GM11168 (cell line): Measurements from ENCODE around the gene ALG11.
"Not testable (repeated sequence)": the region's sequence is repeated elsewhere in the genome, so short reads cannot be mapped to it uniquely, and the experiment has no call there.

Source experiments
- in situ Hi-C: fragments of 300-500 bp; cut with MboI; formaldehyde crosslinking; loops from one replicate; pipeline ENCODE4 v1.12.0; 2022; ENCODE audit warnings: low sequenced_read_pairs; ENCODE audit not compliant: unreplicated experiment

ALG11 gene

GRCh38 chr13:52025475-52026245, 13.5 kb downstream of the ALG11 start:
- in situ Hi-C loops = no loop called here

- in situ Hi-C loops = no loop called here
Measured at GRCh38 chr13:52026246-52026626, 14.0 kb downstream of the ALG11 start.

- in situ Hi-C loops = no loop called here
Measured at GRCh38 chr13:52027832-52028231, 15.6 kb downstream of the ALG11 start.

GRCh38 chr13:52029569-52029968, 17.4 kb downstream of the ALG11 start:
- in situ Hi-C loops = no loop called here

- in situ Hi-C loops = not testable (repeated sequence)
Measured at GRCh38 chr13:52030401-52030800, 18.2 kb downstream of the ALG11 start.

GRCh38 chr13:52033039-52033438, 20.8 kb downstream of the ALG11 start:
- in situ Hi-C loops = no loop called here

GRCh38 chr13:52034616-52035226, 22.5 kb downstream of the ALG11 start:
- in situ Hi-C loops = no loop called here

GRCh38 chr13:52036037-52036436, 23.8 kb downstream of the ALG11 start:
- in situ Hi-C loops = no loop called here

- in situ Hi-C loops = no loop called here
Measured at GRCh38 chr13:52043675-52044074, 31.5 kb downstream of the ALG11 start.

- in situ Hi-C loops = no loop called here
Measured at GRCh38 chr13:52047463-52047862, 35.3 kb downstream of the ALG11 start.

- in situ Hi-C loops = no loop called here
Measured at GRCh38 chr13:52048516-52048915, 36.3 kb downstream of the ALG11 start.

- in situ Hi-C loops = no loop called here
Measured at GRCh38 chr13:52051400-52051799, 39.2 kb downstream of the ALG11 start.

- in situ Hi-C loops = no loop called here
Measured at GRCh38 chr13:52053460-52053859, 41.3 kb downstream of the ALG11 start.

GRCh38 chr13:52061064-52061463, 48.9 kb downstream of the ALG11 start:
- in situ Hi-C loops = not testable (repeated sequence)

- in situ Hi-C loops = no loop called here
Measured at GRCh38 chr13:52061587-52061986, 49.4 kb downstream of the ALG11 start.

- in situ Hi-C loops = no loop called here
Measured at GRCh38 chr13:52067237-52067636, 55.0 kb downstream of the ALG11 start.

- in situ Hi-C loops = no loop called here
Measured at GRCh38 chr13:52070929-52071523, 58.8 kb downstream of the ALG11 start.
